Vagina (tissue), 2 donors: Measurements from ENCODE around the gene CNTD1.

Experiments
- CTCF ChIP-seq, 3 experiments: fragments of 450-650 bp in 2 of 3; fragments of 200-600 bp in 1 of 3; sonication (generic) in 1 of 3; IDR thresholded peaks; one replicate each; pipeline ENCODE4 v1.5.1; 2017 to 2019; ENCODE audit warnings: antibody characterized with exemption in 3 of 3, mild to moderate bottlenecking in 2 of 3, moderate library complexity in 2 of 3
- POLR2A ChIP-seq, 2 donors: fragments of 450-650 bp; IDR thresholded peaks; one replicate each; pipeline ENCODE4 v1.6.1; 2017; ENCODE audit warnings: antibody characterized with exemption in 2 of 2, mild to moderate bottlenecking in 2 of 2, moderate library complexity in 2 of 2

- TF ChIP-seq CTCF (IDR thresholded peaks at IDR 0.05): no peak
- no peak for TF ChIP-seq POLR2A (IDR thresholded peaks at IDR 0.05)
These were observed 47.4 kb downstream of the CNTD1 start for GRCh38 chr17:42845918-42846593.
